IPS-15b (cell line): ENCODE data around the gene COPG2.
A peak's percentile ranks its signal among the peaks of the same experiment; 100 is the strongest.

Source experiments
- H3K27me3 ChIP-seq: one replicate; pipeline ENCODE4 v1.6.1; 2013; ENCODE audit warnings: low read length; ENCODE audit not compliant: control insufficient read depth, insufficient read depth
- H3K36me3 ChIP-seq: one replicate; pipeline ENCODE4 v1.6.1; 2013; ENCODE audit warnings: low read length; ENCODE audit not compliant: control insufficient read depth, insufficient read depth
- H3K4me1 ChIP-seq: one replicate; pipeline ENCODE4 v1.6.1; 2013; ENCODE audit warnings: mild to moderate bottlenecking, low read length; ENCODE audit not compliant: control insufficient read depth, insufficient read depth
- H3K4me3 ChIP-seq: one replicate; pipeline ENCODE4 v1.5.1; 2013; ENCODE audit warnings: low read depth, low read length
- H3K9ac ChIP-seq: one replicate; pipeline ENCODE4 v1.6.1; 2013; ENCODE audit warnings: low read depth, mild to moderate bottlenecking, low read length
- H3K9me3 ChIP-seq: one replicate; pipeline ENCODE4 v1.6.1; 2013; ENCODE audit warnings: mild to moderate bottlenecking, low read length; ENCODE audit not compliant: control insufficient read depth, insufficient read depth

The COPG2 gene

GRCh38 chr7:130490888-130491804 lies 177.4 kb downstream of the COPG2 start:
- Histone ChIP-seq H3K27me3 (peaks cover 17% of the 10 kb centered on the region), H3K4me1 (peaks cover 14% of the 10 kb centered on the region), H3K36me3 (no peaks in the 10 kb centered on the region), H3K9me3 (no peaks in the 10 kb centered on the region), H3K4me3 (peak overlapping the region; percentile 65), H3K9ac (no peak overlapping the region)

- H3K36me3 ChIP-seq, result no peaks in the 10 kb centered on the region
- no peak overlapping the region for H3K9ac ChIP-seq
- H3K4me3 ChIP-seq, result peak overlapping the region; percentile 65
- H3K9me3 ChIP-seq, result no peaks in the 10 kb centered on the region
- H3K27me3 ChIP-seq, result peaks cover 21% of the 10 kb centered on the region
- H3K4me1 ChIP-seq, result peaks cover 14% of the 10 kb centered on the region
Observed at GRCh38 chr7:130490311-130490791, 178.2 kb downstream of the COPG2 start.

- no peaks in the 10 kb centered on the region for H3K9me3 ChIP-seq
- H3K27me3 ChIP-seq, result peaks cover 27% of the 10 kb centered on the region
- H3K9ac ChIP-seq, result no peak overlapping the region
- no peak overlapping the region for H3K4me3 ChIP-seq
- H3K4me1 ChIP-seq, result peaks cover 14% of the 10 kb centered on the region
- H3K36me3 ChIP-seq, result no peaks in the 10 kb centered on the region
Observed at GRCh38 chr7:130489140-130489983, 179.2 kb downstream of the COPG2 start.

GRCh38 chr7:130488392-130489139 lies 180.0 kb downstream of the COPG2 start:
- no peak overlapping the region for H3K4me3 ChIP-seq
- H3K4me1 ChIP-seq, result peaks cover 14% of the 10 kb centered on the region
- no peaks in the 10 kb centered on the region for H3K9me3 ChIP-seq
- H3K36me3 ChIP-seq, result no peaks in the 10 kb centered on the region
- H3K27me3 ChIP-seq, result peaks cover 23% of the 10 kb centered on the region
- H3K9ac ChIP-seq, result no peak overlapping the region

- Histone ChIP-seq H3K36me3 (no peaks in the 10 kb centered on the region), H3K4me3 (peak overlapping the region; percentile 86), H3K4me1 (peaks cover 14% of the 10 kb centered on the region), H3K9ac (no peak overlapping the region), H3K27me3 (peaks cover 11% of the 10 kb centered on the region), H3K9me3 (no peaks in the 10 kb centered on the region)
Observed at GRCh38 chr7:130486954-130487436, 181.6 kb downstream of the COPG2 start.

GRCh38 chr7:130486114-130486953 lies 182.2 kb downstream of the COPG2 start:
- Histone ChIP-seq H3K4me3 (peak overlapping the region; percentile 86), H3K4me1 (peaks cover 14% of the 10 kb centered on the region), H3K9me3 (no peaks in the 10 kb centered on the region), H3K9ac (peak overlapping the region; percentile 73), H3K27me3 (peaks cover 11% of the 10 kb centered on the region), H3K36me3 (no peaks in the 10 kb centered on the region)

GRCh38 chr7:130485734-130486113 lies 182.8 kb downstream of the COPG2 start:
- Histone ChIP-seq H3K27me3 (peaks cover 11% of the 10 kb centered on the region), H3K4me3 (peak overlapping the region; percentile 86), H3K9ac (no peak overlapping the region), H3K9me3 (no peaks in the 10 kb centered on the region), H3K36me3 (no peaks in the 10 kb centered on the region), H3K4me1 (peaks cover 14% of the 10 kb centered on the region)

GRCh38 chr7:130483031-130483430 lies 185.5 kb downstream of the COPG2 start:
- H3K4me1 ChIP-seq, result peaks cover 3% of the 10 kb centered on the region
- no peak overlapping the region for H3K9ac ChIP-seq
- no peaks in the 10 kb centered on the region for H3K9me3 ChIP-seq
- no peak overlapping the region for H3K4me3 ChIP-seq
- no peaks in the 10 kb centered on the region for H3K36me3 ChIP-seq
- peaks cover 11% of the 10 kb centered on the region for H3K27me3 ChIP-seq

- no peaks in the 10 kb centered on the region for H3K4me1 ChIP-seq
- H3K36me3 ChIP-seq, result no peaks in the 10 kb centered on the region
- H3K4me3 ChIP-seq, result no peak overlapping the region
- H3K27me3 ChIP-seq, result peaks cover 11% of the 10 kb centered on the region
- H3K9ac ChIP-seq, result no peak overlapping the region
- no peaks in the 10 kb centered on the region for H3K9me3 ChIP-seq
Observed at GRCh38 chr7:130481898-130482297, 186.7 kb downstream of the COPG2 start.

- H3K9me3 ChIP-seq, result no peaks in the 10 kb centered on the region
- H3K4me3 ChIP-seq, result no peak overlapping the region
- H3K4me1 ChIP-seq, result peaks cover 2% of the 10 kb centered on the region
- no peak overlapping the region for H3K9ac ChIP-seq
- peaks cover 2% of the 10 kb centered on the region for H3K27me3 ChIP-seq
- H3K36me3 ChIP-seq, result no peaks in the 10 kb centered on the region
Observed at GRCh38 chr7:130479716-130480400, 188.7 kb downstream of the COPG2 start.
